OCI-LY1 (cell line): ENCODE measurements around the gene KRTAP10-3.

Experiments
- CTCF ChIP-seq: fragments of 200-600 bp; sonication (generic), shearing (Covaris generic); IDR thresholded peaks from 2 replicates; pipeline ENCODE4 v1.5.1; 2017; ENCODE audit warnings: mild to moderate bottlenecking, antibody characterized with exemption, low read length, moderate library complexity, mixed read lengths
- EZH2 ChIP-seq: fragments of 200-600 bp; sonication (generic), shearing (Covaris generic); IDR thresholded peaks from 2 replicates; pipeline ENCODE4 v1.8.0; 2017; ENCODE audit warnings: borderline replicate concordance, mixed run types, mild to moderate bottlenecking, antibody characterized with exemption, low read length, moderate library complexity, mixed read lengths

GRCh38 chr21:44511938-44512275 lies 46.7 kb downstream of the KRTAP10-3 start:
- TF ChIP-seq EZH2: no peak
- no peak for TF ChIP-seq CTCF
